ENCODE data around the gene RAB11FIP4. TPM values are rescaled to one million over a fixed set of nuclear protein-coding genes. Genes with fewer than 3 reads are reported as not detected.

The RAB11FIP4 gene
- total and polyA plus RNA-seq, 7 experiments from 2014 or later = 16.1 to 82.4 (median 55.1) TPM

DNA sequence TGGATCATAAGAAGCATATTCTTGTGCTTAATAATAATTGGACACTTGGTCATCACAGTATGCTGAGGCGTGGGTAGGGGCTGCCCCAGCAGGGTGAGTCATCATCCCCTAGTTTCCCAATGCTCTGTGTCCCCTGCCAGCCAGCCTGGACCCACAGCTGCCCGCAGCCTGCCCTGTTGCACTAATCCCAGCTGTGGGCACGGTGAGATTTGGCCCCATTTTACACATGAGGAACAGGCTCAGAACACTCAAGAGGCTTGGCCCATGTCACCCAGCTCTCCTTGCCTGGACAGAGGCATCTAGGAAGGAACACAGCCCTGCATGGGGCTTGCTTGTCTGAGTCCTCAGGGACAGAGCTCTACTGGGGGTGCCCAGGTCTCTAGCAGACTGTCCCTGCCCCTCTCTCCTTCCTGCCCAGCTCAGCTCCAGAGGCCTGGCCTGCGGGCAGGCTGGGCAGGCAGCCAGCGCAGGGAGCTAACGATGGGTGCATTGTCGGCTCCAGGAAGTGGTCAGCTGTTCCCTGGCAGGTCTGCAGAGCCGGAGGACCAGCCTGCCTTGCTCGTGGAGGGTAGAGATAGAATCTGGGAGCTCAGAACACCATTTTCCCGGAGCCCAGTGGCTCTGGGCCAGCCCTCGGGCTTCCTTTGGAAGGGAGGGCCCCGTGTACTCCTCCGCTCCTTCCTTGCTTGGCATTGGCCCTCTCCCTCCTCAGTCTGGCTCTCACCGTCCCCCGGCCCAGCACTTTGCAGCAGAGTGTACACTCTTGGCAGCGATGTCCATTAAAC is 189.4 kb downstream of the RAB11FIP4 start:
- no peaks in the 10 kb centered on the region for H3K36me3 ChIP-seq (ENCODE audit: control insufficient read depth in 2 of 3, insufficient read depth in 3 of 3, low read length in 3 of 3)
- H3K4me3 Mint-ChIP-seq = no peak overlapping the region
- no peaks in the 10 kb centered on the region for H3K4me1 ChIP-seq (ENCODE audit: control insufficient read depth in 2 of 2, insufficient read depth in 2 of 2, low read length in 2 of 2)
- ATAC-seq = peak; percentile 83
- H3K27me3 Mint-ChIP-seq = no peaks in the 10 kb centered on the region
- no peaks in the 10 kb centered on the region for H3K27me3 ChIP-seq (ENCODE audit: control insufficient read depth in 2 of 2, insufficient read depth in 2 of 2, low read length in 2 of 2)
- H3K4me3 ChIP-seq (ENCODE audit: low read length) = no peak overlapping the region
- peaks cover 0 to 10% (median 0%) of the 10 kb centered on the region in 7 donors for H3K4me1 Mint-ChIP-seq
- POLR2A ChIA-PET = no interaction called here
- no peak for DNase-seq
- CTCF ChIA-PET = no interaction called here
- H3K9me3 Mint-ChIP-seq = no peaks in the 10 kb centered on the region
- intact Hi-C loops (cut with micrococcal nuclease) = no loop called here
- no peaks in the 10 kb centered on the region for H3K9me3 ChIP-seq (ENCODE audit: control insufficient read depth in 2 of 3, low read length in 3 of 3)
- no peaks in the 10 kb centered on the region for H3K36me3 Mint-ChIP-seq
- no peak overlapping the region for H3K27ac Mint-ChIP-seq
- no peak overlapping the region for H3K27ac ChIP-seq (ENCODE audit: low read depth, low read length)

GRCh38 chr17:31581491-31581890 is 190.0 kb downstream of the RAB11FIP4 start:
- H3K9me3 ChIP-seq (ENCODE audit: control insufficient read depth in 2 of 3, low read length in 3 of 3) = no peaks in the 10 kb centered on the region
- H3K9me3 Mint-ChIP-seq = no peaks in the 10 kb centered on the region
- DNase-seq (no peak), ATAC-seq (no peak)
- H3K27ac ChIP-seq (ENCODE audit: low read depth, low read length) = no peak overlapping the region
- intact Hi-C loops (cut with micrococcal nuclease) = no loop called here
- no peaks in the 10 kb centered on the region for H3K36me3 ChIP-seq (ENCODE audit: control insufficient read depth in 2 of 3, insufficient read depth in 3 of 3, low read length in 3 of 3)
- no peaks in the 10 kb centered on the region for H3K27me3 ChIP-seq (ENCODE audit: control insufficient read depth in 2 of 2, insufficient read depth in 2 of 2, low read length in 2 of 2)
- no peaks in the 10 kb centered on the region for H3K27me3 Mint-ChIP-seq
- H3K4me3 ChIP-seq (ENCODE audit: low read length) = no peak overlapping the region
- no peaks in the 10 kb centered on the region for H3K4me1 ChIP-seq (ENCODE audit: control insufficient read depth in 2 of 2, insufficient read depth in 2 of 2, low read length in 2 of 2)
- H3K4me3 Mint-ChIP-seq = no peak overlapping the region
- POLR2A ChIA-PET = no interaction called here
- CTCF ChIA-PET = no interaction called here
- peaks cover 0 to 10% (median 0%) of the 10 kb centered on the region in 7 donors for H3K4me1 Mint-ChIP-seq
- no peaks in the 10 kb centered on the region for H3K36me3 Mint-ChIP-seq
- no peak overlapping the region for H3K27ac Mint-ChIP-seq

DNA sequence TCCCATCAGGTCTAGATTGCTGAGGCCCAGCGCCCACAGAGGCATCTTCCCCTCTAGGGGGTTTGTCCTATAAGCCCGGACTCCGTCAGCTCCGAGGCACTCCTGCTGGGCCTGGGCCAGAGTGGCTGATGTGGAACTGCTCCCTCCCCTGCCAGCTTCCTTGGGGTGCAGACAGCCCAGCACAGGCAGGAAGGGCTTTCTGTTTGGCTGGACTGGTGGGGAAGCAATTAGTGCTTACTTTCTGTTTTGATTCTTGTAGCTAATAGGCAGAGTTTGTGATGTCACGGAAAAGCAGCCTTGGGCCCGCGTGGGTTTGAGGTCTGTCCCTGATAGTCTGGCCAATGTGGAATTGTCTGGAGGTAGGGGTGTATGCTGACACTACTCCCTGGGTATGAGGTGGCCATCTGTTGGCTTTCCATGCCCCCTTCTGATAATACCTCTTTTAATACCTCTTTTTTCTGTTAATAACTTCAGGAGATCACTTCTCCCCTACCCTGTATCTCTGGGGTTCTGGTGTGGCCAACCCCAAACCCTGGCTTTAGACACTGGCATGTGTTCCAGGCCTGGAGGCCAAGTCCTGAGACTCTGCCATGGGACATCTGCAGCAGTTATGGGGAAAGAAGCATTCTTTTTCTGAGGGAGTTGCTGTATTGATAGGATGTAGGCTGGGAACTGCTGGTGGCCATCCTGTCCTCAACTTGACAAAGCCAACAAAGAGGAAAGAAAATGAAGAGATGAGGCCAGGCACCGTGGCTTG is 190.9 kb downstream of the RAB11FIP4 start:
- no peak overlapping the region for H3K27ac ChIP-seq (ENCODE audit: low read depth, low read length)
- intact Hi-C loops (cut with micrococcal nuclease) = no loop called here
- Mint-ChIP-seq H3K27ac (peak overlapping the region in 1 of 9 donors; percentile 33), H3K9me3 (no peaks in the 10 kb centered on the region), H3K4me3 (no peak overlapping the region), H3K27me3 (no peaks in the 10 kb centered on the region), H3K4me1 (peaks cover 0 to 10% (median 0%) of the 10 kb centered on the region in 7 donors), H3K36me3 (no peaks in the 10 kb centered on the region)
- no peaks in the 10 kb centered on the region for H3K27me3 ChIP-seq (ENCODE audit: control insufficient read depth in 2 of 2, insufficient read depth in 2 of 2, low read length in 2 of 2)
- H3K36me3 ChIP-seq (ENCODE audit: control insufficient read depth in 2 of 3, insufficient read depth in 3 of 3, low read length in 3 of 3) = no peaks in the 10 kb centered on the region
- no peak overlapping the region for H3K4me3 ChIP-seq (ENCODE audit: low read length)
- DNase-seq (no peak), ATAC-seq (peak; percentile 62)
- ChIA-PET POLR2A (no interaction called here), CTCF (no interaction called here)
- no peaks in the 10 kb centered on the region for H3K4me1 ChIP-seq (ENCODE audit: control insufficient read depth in 2 of 2, insufficient read depth in 2 of 2, low read length in 2 of 2)
- no peaks in the 10 kb centered on the region for H3K9me3 ChIP-seq (ENCODE audit: control insufficient read depth in 2 of 3, low read length in 3 of 3)

- H3K36me3 Mint-ChIP-seq = no peaks in the 10 kb centered on the region
- no peak overlapping the region for H3K4me3 Mint-ChIP-seq
- no peaks in the 10 kb centered on the region for H3K9me3 Mint-ChIP-seq
- CTCF ChIA-PET = no interaction called here
- peaks cover 0 to 9% (median 0%) of the 10 kb centered on the region in 7 donors for H3K4me1 Mint-ChIP-seq
- intact Hi-C loops (cut with micrococcal nuclease) = no loop called here
- DNase-seq (no peak), ATAC-seq (no peak)
- no peaks in the 10 kb centered on the region for H3K9me3 ChIP-seq (ENCODE audit: control insufficient read depth in 2 of 3, low read length in 3 of 3)
- H3K27me3 ChIP-seq (ENCODE audit: control insufficient read depth in 2 of 2, insufficient read depth in 2 of 2, low read length in 2 of 2) = no peaks in the 10 kb centered on the region
- no peaks in the 10 kb centered on the region for H3K27me3 Mint-ChIP-seq
- no peak overlapping the region for H3K4me3 ChIP-seq (ENCODE audit: low read length)
- no peak overlapping the region for H3K27ac Mint-ChIP-seq
- POLR2A ChIA-PET = no interaction called here
- H3K4me1 ChIP-seq (ENCODE audit: control insufficient read depth in 2 of 2, insufficient read depth in 2 of 2, low read length in 2 of 2) = no peaks in the 10 kb centered on the region
- no peaks in the 10 kb centered on the region for H3K36me3 ChIP-seq (ENCODE audit: control insufficient read depth in 2 of 3, insufficient read depth in 3 of 3, low read length in 3 of 3)
- no peak overlapping the region for H3K27ac ChIP-seq (ENCODE audit: low read depth, low read length)
Measured at GRCh38 chr17:31583772-31584356, 192.4 kb downstream of the RAB11FIP4 start.

- Histone ChIP-seq H3K9me3 (ENCODE audit: control insufficient read depth in 2 of 3, low read length in 3 of 3) (no peaks in the 10 kb centered on the region), H3K4me3 (ENCODE audit: low read length) (no peak overlapping the region), H3K4me1 (ENCODE audit: control insufficient read depth in 2 of 2, insufficient read depth in 2 of 2, low read length in 2 of 2) (no peaks in the 10 kb centered on the region), H3K27ac (ENCODE audit: low read depth, low read length) (no peak overlapping the region), H3K27me3 (ENCODE audit: control insufficient read depth in 2 of 2, insufficient read depth in 2 of 2, low read length in 2 of 2) (no peaks in the 10 kb centered on the region), H3K36me3 (ENCODE audit: control insufficient read depth in 2 of 3, insufficient read depth in 3 of 3, low read length in 3 of 3) (no peaks in the 10 kb centered on the region)
- ATAC-seq = no peak
- POLR2A ChIA-PET = no interaction called here
- CTCF ChIA-PET = interaction anchor here (0.5 to 0.6 kb wide), 2 partner anchors 12 to 219 kb away, joined by 3 to 4 read pairs; no protein-coding TSS in a partner anchor
- no peak overlapping the region for H3K4me3 Mint-ChIP-seq
- no peak for DNase-seq
- H3K27me3 Mint-ChIP-seq = no peaks in the 10 kb centered on the region
- peaks cover 0 to 9% (median 0%) of the 10 kb centered on the region in 7 donors for H3K4me1 Mint-ChIP-seq
- no peaks in the 10 kb centered on the region for H3K9me3 Mint-ChIP-seq
- intact Hi-C loops (cut with micrococcal nuclease) = no loop called here
- no peaks in the 10 kb centered on the region for H3K36me3 Mint-ChIP-seq
- no peak overlapping the region for H3K27ac Mint-ChIP-seq
Measured at GRCh38 chr17:31584438-31585279, 193.2 kb downstream of the RAB11FIP4 start.

DNA sequence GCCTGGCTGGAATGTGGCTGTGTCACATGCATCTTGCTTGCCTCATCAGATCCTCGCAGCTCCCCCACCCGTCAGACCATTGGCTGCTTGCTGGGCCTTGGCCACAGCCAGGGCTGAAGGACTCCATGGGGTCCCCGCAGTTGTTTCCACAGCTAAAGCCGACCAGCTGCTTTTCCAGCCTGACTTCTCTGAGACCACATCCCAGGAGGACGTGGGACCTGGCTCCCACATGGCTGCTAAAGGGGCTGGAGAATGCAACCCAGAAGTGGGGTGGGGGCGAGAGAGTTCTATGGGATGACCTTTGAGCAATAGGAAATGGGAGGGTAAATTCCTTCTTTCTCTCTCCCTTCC is 193.8 kb downstream of the RAB11FIP4 start:
- H3K27ac ChIP-seq (ENCODE audit: low read depth, low read length) = no peak overlapping the region
- H3K36me3 Mint-ChIP-seq = no peaks in the 10 kb centered on the region
- H3K4me1 ChIP-seq (ENCODE audit: control insufficient read depth in 2 of 2, insufficient read depth in 2 of 2, low read length in 2 of 2) = no peaks in the 10 kb centered on the region
- intact Hi-C loops (cut with micrococcal nuclease) = no loop called here
- H3K4me3 ChIP-seq (ENCODE audit: low read length) = no peak overlapping the region
- no peaks in the 10 kb centered on the region for H3K27me3 ChIP-seq (ENCODE audit: control insufficient read depth in 2 of 2, insufficient read depth in 2 of 2, low read length in 2 of 2)
- no peaks in the 10 kb centered on the region for H3K9me3 Mint-ChIP-seq
- H3K27ac Mint-ChIP-seq = no peak overlapping the region
- ATAC-seq (no peak), DNase-seq (no peak)
- H3K4me3 Mint-ChIP-seq = no peak overlapping the region
- ChIA-PET POLR2A (no interaction called here), CTCF (interaction anchor here (0.6 kb wide), 1 partner anchor 11 kb away, joined by 4 read pairs; no protein-coding TSS in a partner anchor)
- H3K9me3 ChIP-seq (ENCODE audit: control insufficient read depth in 2 of 3, low read length in 3 of 3) = no peaks in the 10 kb centered on the region
- H3K27me3 Mint-ChIP-seq = no peaks in the 10 kb centered on the region
- H3K36me3 ChIP-seq (ENCODE audit: control insufficient read depth in 2 of 3, insufficient read depth in 3 of 3, low read length in 3 of 3) = no peaks in the 10 kb centered on the region
- peaks cover 0 to 9% (median 0%) of the 10 kb centered on the region in 7 donors for H3K4me1 Mint-ChIP-seq
